A549 (cell line): ENCODE data around the gene GPR89A.

ENCODE experiments used
- EP300 ChIP-seq, 2 experiments: fragments of >200 bp; sonication (Bioruptor Twin); formaldehyde crosslinking; IDR thresholded peaks; 2 replicates in 1 of 2; 3 replicates in 1 of 2; pipeline ENCODE4 v1.6.1; 2016 to 2017
- JUNB ChIP-seq: fragments of >200 bp; sonication (Bioruptor Twin); formaldehyde crosslinking; IDR thresholded peaks from 2 replicates; pipeline ENCODE4 v1.6.1; 2016
- RCOR1 ChIP-seq: fragments of 150-350 bp; IDR thresholded peaks from 2 replicates; pipeline ENCODE4 v1.6.1; 2014; ENCODE audit warnings: antibody characterized with exemption, low read length, low read depth
- SMC3 ChIP-seq: fragments of >200 bp; sonication (Bioruptor Twin); formaldehyde crosslinking; IDR thresholded peaks from 3 replicates; pipeline ENCODE4 v1.6.1; 2018; ENCODE audit warnings: inconsistent platforms
- ZC3H11A ChIP-seq: fragments of 450-650 bp; IDR thresholded peaks from 2 replicates; pipeline ENCODE4 v1.6.1; 2014; ENCODE audit warnings: antibody characterized with exemption, mild to moderate bottlenecking
- TF ChIP-seq, protein P1 (sequence below): fragments of 250-450 bp; sonication (Bioruptor Pico); IDR thresholded peaks from 2 replicates; pipeline ENCODE4 v1.5.0; 2020; ENCODE audit warnings: low read depth, mild to moderate bottlenecking, moderate library complexity

DNA sequence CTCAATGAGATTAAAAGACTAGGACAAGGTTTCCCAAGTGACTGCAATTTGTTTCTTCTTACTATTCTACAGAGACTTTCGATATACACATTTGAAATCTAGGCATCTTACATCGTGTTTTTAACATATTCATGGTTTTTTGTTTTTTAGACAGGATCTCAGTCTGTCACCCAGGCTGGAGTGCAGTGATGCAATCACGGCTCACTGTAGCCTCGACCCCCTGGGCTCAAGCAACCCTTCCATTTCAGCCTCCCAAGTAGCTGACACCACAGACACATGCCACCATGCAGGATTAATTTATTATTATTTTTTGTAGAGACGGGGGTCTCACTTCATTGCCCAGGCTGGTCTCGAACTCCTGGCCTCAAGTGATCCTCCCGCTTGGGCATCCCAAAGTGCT is 97.8 kb downstream of the GPR89A start:
- TF ChIP-seq ZC3H11A (no peak), EP300 (IDR thresholded peaks at IDR 0.05) (no peak), JUNB (no peak), RCOR1 (no peak), SMC3 (no peak)
- TF ChIP-seq, protein P1, sequence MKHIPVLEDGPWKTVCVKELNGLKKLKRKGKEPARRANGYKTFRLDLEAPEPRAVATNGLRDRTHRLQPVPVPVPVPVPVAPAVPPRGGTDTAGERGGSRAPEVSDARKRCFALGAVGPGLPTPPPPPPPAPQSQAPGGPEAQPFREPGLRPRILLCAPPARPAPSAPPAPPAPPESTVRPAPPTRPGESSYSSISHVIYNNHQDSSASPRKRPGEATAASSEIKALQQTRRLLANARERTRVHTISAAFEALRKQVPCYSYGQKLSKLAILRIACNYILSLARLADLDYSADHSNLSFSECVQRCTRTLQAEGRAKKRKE (CRISPR knock-in tag), result no peak
